Germinal center (tissue), 1 donor: Measurements from ENCODE around the gene WWP2.
"Not testable (repeated sequence)": the region's sequence is repeated elsewhere in the genome, so short reads cannot be mapped to it uniquely, and the experiment has no call there.

ENCODE experiments used
- DNase-seq: peaks from one replicate; pipeline ENCODE4 v3.0.0; 2012; ENCODE audit warnings: mixed read lengths, low spot score

Gene WWP2

GRCh38 chr16:69745959-69746358 lies 16.2 kb upstream of the WWP2 start:
- no peak for DNase-seq

DNA sequence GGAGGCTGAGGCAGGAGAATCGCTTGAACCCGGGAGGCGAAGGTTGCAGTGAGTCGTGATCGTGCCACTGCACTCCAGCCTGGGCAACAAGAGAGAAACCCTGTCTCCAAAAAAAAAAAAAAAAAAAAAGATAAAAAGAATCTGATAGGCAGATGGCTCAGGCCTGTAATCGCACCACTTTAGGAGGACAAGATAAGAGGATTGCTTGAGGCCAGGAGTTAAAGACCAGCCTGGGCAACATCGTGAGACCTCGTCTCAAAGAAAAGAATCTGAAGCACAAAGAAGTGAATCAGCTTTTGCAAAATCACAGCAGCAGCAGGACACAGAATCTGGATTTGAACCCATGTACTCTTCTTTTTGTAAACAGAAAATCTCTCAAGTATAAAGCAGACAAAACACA lies 15.0 kb upstream of the WWP2 start:
- DNase-seq, result no peak

DNA sequence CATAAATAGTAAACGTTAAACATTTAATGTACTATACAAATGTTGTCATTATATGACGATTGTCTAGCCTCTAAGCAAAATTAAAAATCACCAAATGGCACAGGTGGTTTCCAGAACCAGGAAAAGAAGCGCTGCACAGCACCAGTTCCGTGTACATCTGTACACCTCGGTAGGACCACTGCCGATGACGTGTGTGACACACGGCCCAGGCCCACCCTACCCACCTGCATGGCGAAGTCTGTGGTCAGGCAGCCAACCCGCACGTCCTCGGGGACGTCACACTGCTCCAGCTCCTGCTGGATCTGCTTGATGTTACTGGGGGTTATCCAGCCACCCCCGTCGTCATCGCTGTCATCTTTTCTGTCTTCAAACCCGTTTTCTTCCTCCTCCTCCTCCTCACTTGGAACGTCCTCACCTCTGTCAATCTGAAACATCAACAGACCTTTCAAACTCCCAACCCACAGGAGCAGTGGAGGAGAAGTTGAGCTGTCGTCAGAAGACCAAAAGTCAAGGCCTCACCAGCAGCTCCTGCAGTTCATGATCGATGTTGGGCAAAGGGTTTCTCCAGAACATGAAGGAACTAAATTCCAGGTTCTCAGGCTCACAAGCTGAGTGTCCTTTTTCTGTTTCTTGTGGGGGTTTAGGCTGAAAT lies 13.3 kb upstream of the WWP2 start:
- DNase-seq, result no peak

- no peak for DNase-seq
Observed at GRCh38 chr16:69754143-69754468, 8.0 kb upstream of the WWP2 start.

DNA sequence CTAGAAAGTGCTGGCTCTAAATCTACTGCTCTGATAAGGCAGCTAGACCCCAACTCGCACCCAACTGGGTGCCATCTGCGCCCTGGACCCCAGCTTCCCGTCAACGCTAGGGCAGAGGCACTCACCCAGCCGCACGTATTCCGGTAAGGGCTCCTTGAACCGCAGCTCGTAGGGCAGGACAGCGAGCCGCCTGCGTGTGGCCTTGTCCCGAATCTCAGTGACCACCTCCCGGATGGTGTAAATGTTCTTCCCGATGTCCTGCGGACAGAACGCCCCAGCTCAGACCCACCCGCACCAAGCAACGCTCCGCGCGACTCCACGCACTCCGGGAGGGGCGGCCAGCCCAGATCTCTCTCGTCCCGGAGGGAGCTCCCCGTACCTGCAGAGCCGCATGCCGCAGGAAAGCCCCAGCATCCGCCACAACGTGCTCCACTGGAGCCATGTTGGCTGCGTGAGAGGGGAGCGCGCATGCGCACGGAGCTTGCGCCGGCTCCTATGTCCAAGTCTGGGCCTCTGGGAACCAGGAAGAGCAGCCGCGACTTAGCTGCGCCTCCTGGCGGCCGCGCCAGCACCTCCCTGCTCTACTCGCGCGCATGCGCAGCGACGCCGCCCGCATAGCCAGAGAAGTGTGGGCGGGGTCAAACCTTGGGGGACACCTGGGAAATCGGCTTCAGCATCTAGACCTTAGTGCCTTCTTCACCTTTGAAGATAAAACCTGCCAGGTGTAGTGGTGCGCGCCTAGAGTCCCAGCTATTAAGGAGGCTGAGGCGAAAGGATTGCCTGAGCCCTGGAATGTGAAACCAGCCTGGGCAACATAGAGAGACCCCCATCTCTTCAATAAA lies 7.4 kb upstream of the WWP2 start, which contains the start of gene NOB1:
NOB1 (minus strand) TSS at position 458 of the 842 bp plus-strand sequence; CDS start at position 442, 16 bp downstream.
- peak; percentile 95 for DNase-seq

GRCh38 chr16:69756705-69757104 lies 5.4 kb upstream of the WWP2 start:
- no peak for DNase-seq

DNA sequence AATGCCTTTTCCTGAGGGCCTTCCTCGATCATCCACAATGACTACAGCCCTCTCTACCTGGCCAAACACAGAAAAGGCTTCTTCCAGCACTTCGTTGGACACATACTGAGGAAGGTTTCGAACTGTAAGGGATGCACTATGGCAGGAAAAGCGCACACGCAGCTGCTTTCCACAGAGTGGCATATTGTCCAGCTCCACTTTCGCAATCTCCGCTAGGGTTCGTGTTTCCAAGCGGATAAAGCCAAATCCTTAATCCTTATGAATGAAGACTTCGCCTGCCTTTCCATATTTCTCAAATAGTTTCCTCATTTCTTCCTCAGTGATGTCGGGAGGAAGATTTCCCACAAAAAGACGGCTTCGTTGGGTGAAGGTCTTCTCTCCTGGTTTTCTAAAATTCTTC lies 4.8 kb upstream of the WWP2 start:
- DNase-seq, result not testable (repeated sequence)

- DNase-seq, result no peak
Observed at GRCh38 chr16:69762814-69763598, 874 bp downstream of the WWP2 start.

DNA sequence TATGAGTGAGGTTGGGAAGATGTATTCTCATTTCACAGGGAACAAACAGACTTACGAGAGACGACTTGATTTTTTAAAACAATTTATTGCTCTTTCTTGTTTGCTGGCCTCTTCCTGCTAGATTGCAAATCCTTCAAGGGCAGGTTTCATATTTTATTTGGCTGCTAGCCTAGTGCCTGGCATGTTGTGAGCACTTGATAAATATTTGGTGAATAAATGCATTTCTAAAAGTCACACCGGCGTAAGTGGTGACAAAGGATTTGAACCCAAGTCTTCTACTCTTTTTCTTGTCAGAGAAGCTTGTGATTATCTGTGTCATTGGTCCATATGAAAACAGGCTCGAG lies 1.4 kb downstream of the WWP2 start:
- DNase-seq, result no peak

DNA sequence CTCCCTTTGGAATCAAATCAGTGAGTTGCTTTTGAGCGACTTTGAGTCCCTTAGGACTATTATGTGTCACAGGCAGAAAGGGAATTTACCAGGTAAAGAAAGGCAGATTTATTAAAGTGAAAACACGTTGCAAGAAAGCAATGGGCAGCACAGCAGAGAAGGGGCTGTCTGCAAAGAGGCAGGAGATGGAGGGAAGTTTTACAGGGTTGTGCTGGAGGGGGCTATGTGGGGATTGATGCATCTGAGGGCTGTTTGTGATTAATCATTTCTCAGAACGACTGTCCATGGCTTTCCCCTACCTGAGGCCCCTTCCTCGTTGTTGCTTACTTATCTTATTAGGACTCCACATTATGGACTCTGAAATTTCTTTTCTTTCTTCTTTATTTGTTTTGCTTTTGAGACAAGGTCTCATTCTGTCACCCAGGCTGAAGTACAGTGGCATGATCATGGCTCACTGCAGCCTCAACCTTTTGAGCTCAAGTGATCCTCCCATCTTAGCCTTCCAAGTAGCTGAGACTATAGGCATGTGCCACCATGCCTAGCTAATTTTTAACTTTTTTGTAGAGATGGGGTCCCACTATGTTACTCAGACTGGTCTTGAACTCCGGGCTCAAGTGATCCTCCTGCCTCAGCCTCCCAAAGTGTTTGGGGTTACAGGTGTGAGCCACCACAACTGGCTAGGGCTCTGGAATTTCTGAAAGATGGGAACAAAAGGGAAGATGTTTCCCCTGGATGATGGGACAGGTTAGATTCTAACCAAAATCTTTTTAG lies 5.5 kb downstream of the WWP2 start:
- DNase-seq, result no peak

GRCh38 chr16:69768666-69769065 lies 6.5 kb downstream of the WWP2 start:
- DNase-seq, result no peak

- no peak for DNase-seq
Observed at GRCh38 chr16:69769404-69769803, 7.3 kb downstream of the WWP2 start.

DNA sequence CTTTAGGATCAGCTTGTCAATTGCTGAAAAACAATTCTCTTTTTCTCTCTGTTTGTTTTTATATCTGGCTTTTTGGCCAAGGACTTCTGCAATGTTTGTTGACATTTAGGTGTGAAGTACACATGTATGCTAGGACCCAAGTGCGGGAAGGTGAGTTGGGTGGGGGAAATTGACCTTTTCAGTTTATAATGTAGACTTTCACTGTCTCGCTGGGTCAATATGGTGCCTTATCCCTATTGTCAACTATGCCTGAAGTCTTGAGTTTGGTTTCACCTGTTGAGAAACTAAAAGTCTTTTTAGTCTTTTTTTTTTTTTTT lies 9.5 kb downstream of the WWP2 start:
- DNase-seq, result no peak

DNA sequence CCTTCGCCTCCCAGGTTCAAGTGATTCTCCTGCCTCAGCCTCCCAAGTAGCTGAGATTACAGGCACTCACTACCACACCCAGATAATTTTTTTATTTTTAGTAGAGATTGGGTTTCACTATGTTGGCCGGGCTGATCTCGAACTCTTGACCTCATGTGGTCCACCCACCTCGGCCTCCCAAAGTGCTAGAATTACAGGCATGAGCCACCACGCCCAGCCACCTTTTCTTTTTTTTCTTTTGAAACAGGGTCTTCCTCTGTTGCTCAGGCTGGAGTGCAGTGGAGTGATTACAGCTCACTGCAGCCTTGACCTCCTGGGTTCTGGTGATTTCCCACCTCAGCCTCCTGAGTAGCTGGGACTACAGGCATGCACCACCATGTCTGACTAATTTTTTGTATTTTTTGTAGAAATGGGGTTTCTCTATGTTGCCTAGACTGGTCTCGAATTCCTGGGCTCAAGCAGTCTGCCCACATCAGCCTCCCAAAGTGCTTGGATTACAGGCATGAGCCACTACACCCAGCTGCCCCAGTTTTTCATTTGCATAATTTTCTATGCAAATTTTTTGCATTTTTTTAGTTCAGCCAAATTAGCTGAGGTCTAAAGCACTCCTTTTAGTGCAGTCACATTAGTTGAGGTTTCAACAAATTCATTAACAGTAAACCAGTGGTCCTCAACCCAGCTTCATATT lies 11.3 kb downstream of the WWP2 start:
- DNase-seq, result no peak

- no peak for DNase-seq
Observed at GRCh38 chr16:69775563-69775962, 13.4 kb downstream of the WWP2 start.

GRCh38 chr16:69779724-69780123 lies 17.6 kb downstream of the WWP2 start:
- no peak for DNase-seq

DNA sequence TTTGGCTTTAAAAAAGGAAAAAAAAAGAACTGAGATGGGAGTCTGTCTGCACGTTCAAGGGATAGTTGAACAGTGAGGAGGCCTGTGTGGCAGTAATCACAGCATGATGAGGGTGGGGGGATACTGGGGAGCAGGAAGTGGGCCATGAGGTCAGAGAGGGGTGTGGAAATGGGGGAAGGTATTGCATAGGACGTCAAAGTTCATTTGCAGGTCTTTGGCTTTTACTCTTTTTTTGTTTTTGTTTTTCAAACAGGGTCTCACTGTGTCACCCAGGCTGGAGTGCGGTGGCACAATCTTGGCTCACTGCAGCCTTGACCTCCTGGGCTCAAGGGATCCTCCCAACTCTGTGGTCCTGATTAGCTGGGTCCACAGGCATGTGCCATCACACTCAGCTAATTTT lies 19.0 kb downstream of the WWP2 start:
- no peak for DNase-seq

GRCh38 chr16:69784586-69784985 lies 22.5 kb downstream of the WWP2 start:
- DNase-seq, result no peak

GRCh38 chr16:69787883-69788282 lies 25.8 kb downstream of the WWP2 start:
- DNase-seq, result no peak

DNA sequence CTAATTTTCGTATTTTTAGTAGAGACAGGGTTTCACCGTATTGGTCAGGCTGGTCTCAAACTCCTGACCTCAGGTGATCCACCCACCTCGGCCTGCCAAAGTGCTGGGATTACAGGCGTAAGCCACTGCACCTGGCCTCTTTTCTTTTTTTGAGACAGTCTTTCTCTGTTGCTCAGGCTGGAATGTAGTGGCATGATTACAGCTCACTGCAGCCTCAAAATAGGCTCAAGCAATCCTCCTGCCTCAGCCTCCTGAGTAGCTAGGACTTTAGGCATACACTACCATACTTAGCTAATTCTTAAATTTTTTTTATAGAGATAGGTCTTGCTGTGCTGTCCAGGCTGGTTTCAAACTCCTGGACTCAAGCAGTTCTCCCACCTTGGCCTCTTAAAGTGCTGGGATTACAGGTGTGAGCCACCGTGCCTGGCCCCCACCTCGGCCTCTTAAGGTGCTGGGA lies 29.3 kb downstream of the WWP2 start:
- not testable (repeated sequence) for DNase-seq

- DNase-seq, result no peak
Observed at GRCh38 chr16:69793526-69793925, 31.4 kb downstream of the WWP2 start.

- no peak for DNase-seq
Observed at GRCh38 chr16:69794486-69794885, 32.4 kb downstream of the WWP2 start.
